Activated CD4-positive, alpha-beta T cell treated with anti-CD3 and anti-CD28 coated beads, Interleukin-2, amount 50 U/mL, for 16 hours (primary cell): Measurements from ENCODE around the gene DHH.
"Not testable (repeated sequence)": the region's sequence is repeated elsewhere in the genome, so short reads cannot be mapped to it uniquely, and the experiment has no call there.

ENCODE experiments used
- DNase-seq: peaks from one replicate; pipeline ENCODE4 v3.0.0-alpha.2; 2020

Gene DHH

DNA sequence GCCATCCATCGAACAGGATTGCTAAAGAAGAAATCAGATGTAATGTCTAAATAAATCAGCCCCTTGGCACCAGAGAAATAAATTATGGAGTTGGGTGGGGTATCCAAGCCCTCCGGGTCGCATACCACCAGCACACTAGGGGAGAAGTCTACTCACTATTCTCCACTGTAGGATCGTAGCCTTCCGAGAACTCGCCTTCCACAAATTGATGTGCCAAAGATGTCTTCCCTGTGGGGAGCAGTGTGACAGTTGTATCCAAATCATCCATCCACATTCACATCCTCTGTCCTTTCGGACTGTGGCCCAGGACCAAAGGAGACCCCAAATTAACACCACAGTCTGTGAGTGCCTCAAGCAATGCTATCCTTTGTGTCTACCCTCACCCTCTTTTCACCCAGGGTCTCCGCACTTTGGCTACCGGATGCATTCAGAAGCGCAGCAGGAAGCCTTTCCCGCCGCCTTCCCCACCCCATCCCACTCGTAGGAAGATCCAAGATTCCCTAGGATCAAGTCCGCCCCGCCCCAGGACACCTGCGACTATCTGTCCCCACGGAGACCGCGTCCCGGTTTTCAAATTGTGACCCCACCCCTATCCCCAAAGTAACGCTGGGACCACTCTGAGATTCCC is 25.6 kb downstream of the DHH start:
- DNase-seq: no peak

DNA sequence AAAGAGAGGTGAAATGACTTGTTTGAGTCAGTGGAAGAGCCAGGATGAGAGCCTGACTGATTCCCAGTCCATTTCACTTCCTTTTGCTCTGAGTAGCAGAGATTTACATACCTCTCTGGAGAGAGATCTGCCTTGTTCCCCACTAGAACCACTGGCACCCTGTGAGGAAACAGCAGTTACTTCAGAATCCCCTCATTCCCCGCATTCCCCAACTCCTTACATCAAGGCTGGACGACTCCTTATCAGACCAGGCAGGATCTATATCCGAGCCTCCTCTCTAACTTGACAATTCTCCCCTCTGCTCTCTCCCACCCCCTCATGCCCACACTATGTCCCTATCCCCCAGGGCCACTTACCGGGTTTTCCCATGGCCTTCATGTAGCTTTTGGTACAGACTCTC is 28.5 kb downstream of the DHH start:
- DNase-seq: no peak

DNA sequence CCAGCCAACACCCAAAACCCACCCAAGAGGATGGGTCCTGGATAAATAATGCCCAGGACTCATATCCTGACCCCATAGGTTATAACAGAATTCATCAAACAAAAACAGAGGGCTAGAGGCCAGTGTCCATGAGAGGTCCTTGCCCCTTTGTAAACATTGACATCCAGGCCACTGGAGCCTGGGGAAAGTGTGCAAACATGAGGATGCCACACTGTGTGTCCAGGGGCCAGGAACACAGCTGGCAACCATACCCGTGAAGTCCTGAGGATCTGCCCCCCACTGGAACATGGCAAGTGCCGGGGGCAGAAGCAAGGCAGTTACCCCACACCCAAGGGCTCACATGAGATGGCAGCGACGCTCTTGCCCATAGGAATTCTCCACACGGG is 29.8 kb downstream of the DHH start:
- DNase-seq: no peak

DNA sequence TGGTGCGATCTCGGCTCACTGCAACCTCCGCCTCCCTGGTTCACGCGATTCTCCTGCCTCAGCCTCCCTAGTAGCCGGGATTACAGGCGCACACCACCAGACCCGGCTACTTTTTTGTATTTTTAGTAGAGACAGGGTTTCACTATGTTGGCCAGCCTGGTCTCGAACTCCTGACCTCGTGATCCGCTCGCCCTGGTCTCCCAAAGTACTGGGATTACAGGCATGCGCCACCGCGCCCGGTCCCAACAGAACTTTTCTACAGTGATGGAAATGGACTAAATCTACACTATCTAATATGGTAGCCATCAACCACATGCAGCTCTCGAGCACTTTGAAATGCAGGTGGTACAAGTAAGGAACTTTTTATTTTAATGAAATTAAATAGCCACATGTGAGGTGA is 32.7 kb downstream of the DHH start:
- DNase-seq: not testable (repeated sequence)

DNA sequence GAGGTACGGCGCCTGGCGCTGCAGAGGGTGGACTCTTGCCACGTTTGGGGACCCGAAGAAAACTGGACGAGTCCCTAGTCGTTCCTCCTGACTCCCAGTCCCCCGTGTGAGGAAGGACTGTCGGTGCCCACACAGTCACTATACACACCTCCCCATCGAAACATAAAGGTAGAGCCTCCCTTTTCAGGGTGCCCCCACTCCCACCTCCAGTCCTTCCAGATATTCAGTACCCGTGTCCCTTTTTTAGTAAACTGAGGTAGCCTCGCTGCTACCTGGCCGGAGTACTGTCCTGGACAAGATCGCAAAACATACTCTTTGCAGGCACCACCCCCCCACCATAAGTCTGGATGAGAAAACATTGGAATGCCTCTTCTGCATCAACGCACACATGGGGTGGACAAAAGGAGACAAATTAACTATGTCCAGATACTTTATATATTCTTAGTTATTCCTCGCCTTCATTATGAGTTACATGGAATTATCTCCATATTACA is 33.4 kb downstream of the DHH start:
- no peak for DNase-seq

DNA sequence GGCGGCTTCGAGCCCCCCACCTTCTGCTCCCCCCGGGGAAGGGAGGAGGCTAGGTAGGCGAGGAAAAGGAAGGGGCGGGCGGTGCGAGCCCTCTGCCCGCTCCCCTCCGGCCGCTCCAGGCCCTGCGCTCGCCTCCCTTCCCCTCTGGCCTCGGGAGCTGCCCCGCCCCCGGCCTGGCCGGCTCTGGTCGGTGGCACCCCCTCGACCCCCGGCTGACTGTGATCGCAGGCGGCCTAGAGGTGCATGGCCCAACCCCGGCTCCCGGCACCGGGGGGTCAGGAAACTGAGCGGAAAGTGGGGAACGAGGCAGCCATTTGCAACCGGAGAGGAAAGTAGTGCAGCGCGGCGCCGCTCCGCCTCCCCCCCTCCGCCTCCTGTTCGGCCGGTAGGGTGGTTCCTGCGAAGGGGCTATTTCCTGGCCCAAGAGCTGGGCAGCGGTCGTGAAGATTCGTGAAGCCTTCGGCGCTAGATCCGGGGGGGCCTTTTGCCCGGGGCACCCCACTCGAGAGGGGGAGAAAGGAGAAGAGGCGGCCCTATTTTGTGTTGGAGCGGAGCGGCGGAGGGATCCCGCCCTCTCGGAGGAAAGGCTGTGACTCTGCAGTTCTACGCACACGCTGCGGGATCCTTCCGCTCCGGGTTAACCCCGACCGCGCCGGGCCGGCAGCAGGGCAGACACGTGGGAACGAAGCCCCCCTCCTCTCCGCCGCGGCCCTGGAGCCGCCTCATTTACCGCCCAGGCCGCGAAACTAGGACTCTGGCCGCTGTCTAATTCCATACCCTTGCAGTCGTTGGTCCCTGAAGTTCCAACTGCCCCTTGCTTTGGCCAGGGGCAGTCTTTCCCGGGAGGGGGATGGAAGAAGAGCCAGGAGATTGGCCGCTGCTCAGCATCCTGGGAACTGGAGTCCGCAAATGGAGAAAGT is 34.1 kb downstream of the DHH start, which contains the start of gene KMT2D:
Gene KMT2D, minus strand, starts transcription at position 558 of the 920 bp plus-strand sequence. CDS start 5,470 bp downstream, outside the sequence.
- peak; percentile 92 for DNase-seq

DNA sequence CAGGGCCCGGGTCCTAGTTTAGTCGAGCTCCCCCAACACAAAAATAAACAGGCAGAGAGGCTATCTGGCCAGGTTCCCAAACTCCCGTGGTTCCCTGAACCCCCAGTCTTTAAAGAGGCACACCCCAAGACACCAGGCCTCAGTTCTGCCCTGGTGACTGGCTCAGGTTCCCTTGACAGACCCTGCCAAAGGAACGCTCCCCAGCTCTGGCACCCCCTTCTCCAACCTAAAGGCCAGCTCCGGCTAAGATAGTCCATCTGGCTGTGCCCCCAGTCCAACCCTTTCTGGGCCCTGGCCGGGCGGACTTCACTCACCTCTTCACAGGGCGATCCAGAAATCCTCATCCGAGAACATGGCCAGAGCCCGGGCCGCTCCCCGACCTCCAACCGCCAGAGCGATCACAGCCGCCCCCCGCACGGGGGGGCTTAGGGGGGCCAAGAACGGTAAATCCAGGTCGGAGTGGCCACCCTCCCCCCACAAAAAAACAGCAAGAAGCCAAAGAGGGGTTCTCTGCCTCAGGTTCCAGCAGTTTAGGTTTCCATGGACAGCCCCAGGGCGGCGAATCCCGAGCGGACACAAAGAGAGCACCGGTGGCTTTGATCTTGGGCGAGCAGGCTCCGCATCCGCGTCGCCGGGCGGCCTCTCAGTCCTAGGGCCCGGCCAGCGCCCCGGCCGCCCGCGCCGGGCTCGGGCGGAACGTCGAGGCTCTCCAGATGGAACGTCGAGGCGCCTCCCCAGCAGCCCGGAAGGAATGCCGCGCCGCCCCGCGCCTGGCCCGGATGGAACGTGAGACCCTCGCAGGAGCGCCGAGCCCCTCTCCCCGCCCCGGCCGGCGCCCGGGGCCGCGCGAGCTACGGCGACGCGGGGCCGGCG is 35.1 kb downstream of the DHH start:
- no peak for DNase-seq

DNA sequence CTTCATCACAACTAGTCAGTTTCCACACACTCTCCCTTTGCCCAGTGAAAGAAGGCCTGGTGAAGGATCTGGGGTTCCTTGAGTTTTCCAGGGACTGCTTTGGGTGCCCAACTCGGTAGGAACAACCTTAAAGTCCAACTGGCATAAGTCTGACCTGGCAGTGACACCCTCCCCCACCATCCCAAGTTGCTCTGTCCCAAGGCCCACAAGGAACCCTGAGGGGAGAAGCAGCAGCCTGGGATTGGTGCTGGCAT is 35.6 kb downstream of the DHH start:
- DNase-seq: no peak

DNA sequence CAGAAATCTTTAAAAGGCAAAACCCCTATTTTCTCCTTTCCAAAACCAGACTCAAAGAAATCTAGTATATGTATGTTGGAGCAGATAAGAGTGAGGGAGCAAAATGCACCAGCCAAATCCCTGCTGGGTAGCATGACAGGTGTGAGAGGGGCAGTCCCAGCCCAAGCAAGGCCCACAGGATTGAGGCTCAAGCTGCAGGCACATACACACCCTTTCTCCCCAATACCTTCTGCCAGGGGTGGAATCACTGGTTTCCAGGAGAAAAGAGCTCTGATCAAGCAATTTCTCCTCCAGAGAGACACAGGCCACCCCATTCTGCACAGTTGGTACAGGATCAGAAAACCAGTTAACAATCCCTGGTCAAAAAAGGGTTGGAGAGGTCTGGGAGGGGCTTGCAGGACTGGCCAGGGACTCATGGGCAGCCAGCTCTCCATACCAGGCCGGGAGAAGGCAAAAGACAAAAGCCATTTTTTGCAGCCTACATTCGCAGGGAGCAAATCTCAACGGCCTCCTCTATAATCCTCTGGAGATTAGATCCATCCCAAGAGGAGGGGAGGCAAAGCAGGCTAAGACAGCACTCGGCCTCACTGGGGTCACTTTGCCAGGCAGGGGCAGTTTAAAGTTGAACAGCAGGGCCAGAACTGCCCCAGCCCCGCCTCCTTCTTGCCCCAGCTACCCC is 36.1 kb downstream of the DHH start:
- no peak for DNase-seq

DNA sequence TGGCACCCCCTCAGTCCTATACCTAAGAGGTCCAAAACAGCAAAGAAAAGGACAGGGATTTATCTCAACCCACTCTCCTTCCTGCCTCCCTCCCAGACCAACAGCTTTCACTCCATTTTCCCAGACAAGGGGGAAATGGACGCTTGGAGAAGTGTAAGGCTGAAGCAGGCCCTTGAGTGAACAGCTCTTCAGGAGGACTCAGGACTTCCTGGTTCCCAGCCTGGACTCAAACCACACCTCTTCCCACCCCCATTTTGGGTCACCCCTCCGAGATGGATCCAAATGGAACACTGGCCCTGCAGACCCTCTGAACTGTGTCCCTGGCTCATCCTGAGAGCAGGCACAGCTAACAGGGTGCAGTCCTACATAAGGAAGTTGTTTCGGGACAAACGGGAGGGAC is 36.7 kb downstream of the DHH start:
- DNase-seq: no peak

DNA sequence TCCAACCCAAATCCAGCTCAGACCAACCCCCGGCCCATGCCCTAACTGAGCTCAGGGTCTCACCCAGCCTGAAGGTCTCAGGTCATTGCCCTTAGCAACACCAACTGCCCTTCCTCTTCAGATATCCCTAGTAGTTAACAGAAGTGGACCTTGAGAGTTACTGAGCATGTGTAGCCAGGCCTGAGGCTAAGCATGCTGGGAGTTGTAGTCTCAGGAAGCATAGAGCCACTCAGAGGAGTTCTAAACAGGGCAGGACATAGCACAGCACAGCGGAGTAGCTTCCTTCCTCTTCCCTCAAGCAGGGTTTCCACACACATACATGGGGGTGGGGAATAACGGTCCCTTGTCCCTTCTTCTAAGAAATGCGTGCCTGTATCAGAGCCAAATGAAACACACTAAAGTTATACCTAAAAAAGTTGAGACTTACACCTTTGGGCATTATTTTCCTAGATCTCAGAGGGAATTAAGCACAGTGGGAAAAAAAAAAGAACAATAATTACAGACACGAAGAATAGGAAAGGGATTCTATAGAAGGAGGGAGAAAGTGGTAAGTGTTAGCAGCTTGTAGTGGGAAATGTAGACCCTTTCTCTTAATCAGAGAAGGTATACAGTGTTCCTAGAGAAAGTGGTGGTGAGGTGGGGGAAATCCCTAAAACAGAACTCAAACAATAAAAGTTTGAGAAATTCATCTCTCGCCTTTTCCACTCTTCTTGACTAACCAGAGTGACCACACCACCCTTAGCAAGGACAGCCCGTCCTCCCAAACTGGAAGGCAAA is 38.4 kb downstream of the DHH start:
- DNase-seq: peak; percentile 83

DNA sequence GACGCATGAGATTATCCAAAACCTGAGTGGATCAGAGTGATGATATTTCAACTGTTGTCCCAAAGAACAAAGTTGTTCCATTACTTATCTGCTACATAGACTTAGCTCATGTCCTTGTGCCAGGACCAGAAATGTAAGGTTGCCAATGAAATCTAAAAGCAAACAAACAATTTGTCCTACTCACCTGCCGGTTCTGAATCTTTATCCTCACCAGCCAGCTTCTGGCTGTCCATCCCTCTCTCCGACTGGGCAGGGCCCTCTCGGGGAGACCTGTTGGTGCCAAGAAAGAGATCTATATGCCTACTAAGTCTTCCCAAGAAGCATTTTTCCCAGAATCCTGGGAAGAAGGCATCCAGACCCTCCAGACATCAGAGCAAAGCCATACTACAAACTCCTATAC is 39.5 kb downstream of the DHH start:
- no peak for DNase-seq

DNA sequence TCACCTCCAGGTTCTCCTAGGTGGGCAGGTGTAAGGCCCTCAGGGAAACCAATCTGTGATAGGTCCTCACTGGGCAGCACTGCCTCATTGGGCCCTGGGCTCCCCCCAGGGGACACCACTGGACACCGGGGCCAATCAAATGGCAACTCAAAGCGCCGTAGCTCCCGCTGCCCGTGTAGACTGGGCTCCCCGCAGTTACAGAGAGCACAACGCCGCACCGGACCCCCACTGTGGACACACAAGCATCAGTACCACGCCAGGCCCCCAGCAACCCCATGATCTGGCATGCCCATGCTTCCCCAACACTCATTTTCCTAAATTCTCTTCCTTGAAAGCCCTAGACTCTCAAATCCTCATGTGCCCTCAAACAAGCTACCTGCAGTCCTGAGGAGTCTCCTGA is 40.1 kb downstream of the DHH start:
- no peak for DNase-seq

DNA sequence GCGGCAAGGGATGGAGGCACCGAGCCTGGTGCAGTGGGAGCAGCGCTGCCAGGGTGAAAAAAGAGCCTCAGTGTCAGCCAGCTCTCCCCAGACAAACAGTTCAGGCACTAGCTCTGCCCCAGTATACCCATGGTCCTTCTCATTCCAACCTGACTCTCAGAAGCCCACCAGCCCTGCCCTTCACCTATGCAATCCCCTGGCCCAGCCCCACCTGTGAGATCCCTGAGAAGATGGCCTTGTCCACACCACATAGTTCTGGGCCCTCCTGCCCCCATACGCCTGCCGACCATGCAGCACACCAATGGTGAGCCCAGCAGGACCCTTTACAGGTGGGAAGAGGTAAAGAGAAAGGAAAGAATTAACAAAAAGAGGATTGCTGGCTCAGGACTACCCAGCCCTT is 40.5 kb downstream of the DHH start:
- DNase-seq: no peak

DNA sequence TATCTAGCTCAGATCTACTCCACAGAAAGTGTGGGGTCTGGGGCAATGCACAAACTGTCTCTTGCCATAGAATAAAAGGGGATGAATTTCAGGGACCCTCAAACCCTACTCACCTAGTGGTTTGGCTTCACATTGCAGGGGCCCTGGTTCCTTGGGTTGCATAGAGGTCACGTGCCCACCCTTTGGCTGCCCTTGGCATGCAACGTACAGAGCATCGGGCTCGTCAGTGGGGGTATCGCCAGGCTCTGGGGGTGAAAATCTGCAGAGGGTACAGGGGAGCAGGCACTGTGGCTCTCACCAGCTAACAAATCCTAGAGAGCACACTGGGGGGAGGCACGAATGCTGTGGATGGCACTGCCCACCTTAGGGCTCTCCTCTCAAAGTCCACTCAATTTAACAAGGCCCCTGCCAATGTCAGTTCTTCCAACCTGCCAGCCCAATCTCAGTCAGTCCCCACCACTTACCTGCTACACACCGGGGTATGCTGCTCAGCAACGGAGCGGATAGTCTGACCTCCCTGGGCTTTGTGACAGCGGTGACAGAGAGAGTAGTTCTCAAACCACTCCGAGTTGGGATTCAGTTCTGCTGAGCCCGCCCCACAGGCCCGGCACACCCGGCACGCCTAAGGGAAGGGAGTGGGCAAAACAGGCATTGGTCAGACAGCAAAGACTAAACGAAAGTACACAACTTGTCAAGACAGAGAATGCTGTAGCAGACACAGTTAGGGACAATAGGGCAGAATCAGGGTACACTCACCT is 42.0 kb downstream of the DHH start:
- DNase-seq: no peak

DNA sequence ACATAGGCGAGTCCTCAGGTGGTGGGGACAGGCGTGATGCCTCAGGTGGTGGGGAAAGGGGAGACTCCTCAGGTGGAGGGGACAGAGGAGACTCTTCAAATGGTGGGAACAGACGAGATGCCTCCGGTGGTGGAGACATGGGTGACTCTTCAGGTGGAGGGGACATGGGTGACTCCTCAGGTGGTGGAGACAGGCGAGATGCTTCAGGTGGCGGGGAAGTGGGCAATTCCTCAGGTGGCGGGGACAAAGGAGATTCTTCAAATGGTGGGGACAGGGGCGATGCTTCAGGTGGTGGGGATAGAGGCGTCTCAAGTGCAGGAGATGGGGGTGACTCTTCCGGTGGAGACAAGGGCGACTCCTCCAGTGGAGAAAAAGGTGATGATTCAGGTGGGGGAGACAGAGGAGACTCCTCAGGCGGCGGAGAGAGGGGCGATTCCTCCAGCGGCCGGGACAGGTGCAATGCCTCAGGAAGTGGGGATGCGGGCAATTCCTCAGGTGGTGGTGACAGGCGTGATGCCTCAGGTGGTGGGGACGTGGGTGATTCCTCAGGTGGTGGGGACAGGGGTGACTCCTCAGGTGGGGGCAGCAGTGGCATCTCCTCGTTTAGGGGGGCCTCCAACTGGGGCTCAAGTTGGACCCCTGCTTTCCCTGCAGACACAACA is 42.7 kb downstream of the DHH start:
- DNase-seq: no peak

DNA sequence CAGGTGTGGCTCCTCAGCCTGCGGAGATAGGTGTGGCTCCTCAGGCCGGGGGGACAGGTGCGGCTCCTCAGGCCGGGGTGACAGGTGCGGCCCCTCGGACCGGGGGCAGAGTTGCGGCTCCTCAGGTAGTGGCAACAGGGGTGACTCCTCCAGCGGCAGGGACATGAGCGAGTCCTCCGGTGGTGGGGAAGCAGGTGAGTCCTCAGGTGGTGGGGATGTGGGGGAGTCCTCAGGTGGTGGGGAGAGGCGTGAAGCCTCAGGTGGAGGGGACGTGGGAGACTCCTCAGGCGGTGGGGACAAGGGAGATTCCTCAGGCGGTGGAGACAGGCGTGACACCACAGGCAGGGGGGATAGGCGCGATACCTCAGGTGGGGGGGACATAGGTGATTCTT is 43.2 kb downstream of the DHH start:
- no peak for DNase-seq

DNA sequence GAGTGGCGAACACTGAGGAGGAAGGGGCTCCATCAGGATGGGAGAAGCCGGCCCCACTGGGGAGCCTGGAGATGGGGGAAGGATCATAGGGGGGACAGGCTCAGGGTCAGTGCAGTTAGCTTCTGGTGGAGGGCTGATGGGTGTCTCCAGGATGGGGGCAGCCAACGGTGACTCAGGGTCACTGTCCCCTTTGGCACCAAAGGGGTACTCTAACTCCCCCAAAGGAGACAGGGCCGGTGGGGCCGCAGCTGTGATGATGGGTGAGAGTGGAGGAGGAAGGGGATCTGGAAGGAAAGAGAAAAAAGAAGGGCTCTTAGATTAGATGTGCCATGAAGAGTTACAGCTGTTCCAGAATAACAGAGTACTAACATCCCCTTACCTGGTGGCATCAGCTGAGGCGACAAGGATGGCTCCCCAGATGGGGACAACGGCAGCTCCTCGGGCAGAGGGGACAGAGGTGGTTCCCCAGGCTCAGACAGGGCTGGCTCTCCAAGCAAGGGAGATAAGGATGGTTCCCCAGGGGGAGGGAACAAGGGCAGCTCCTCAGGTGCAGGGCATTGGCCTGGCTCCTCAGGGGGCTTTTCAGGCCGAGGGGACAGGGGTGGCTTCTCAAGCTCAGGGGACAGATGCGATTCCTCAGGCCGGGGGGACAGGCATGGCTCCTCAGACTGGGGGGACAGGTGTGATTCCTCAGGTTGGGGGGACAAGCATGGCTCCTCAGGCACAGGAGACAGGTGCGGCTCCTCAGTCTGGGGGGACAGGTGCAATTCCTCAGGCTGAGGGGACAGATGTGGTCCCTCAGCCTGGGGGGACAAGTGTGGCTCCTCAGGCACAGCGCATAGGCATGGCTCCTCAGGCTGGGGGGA is 43.9 kb downstream of the DHH start:
- DNase-seq: no peak

DNA sequence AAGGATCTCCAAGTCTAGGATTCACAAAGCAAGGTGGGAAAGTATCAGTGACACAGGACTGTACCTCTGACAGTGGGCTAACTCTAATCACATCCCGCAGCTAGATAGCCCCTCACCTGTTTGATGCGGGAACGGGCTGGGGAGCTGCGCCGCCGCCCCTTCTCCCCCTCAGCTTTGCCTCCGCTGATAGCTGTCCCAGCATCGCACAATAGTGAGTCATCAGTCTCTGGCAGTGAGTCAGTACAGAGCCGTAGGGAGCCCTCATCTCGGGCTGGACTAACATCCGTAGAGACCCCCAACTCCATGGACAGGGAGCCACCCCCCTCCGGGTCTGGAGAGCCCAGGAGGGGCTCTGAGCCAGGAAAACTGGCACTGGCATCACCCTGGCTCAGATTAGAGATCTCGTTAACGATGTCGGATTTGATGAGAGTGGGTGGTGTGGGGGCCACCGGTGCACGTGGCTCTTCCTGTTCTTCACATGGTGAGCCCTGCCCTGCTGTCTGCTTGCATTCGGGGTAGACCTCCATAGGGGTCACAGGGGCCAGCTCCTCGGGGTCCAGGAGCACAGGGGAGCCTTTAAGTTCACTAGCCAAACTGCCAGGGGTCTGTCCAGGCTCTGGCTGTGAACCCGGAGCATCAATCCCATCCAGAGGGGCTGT is 44.9 kb downstream of the DHH start:
- no peak for DNase-seq
